DMS 273 (cell line): ENCODE results near the gene MEMO1.
"Not testable (repeated sequence)": the region's sequence is repeated elsewhere in the genome, so short reads cannot be mapped to it uniquely, and the experiment has no call there.

Source experiments
- DNase-seq: peaks from one replicate; lab custom pipeline; 2025; ENCODE audit not compliant: unreplicated experiment; lab: John Stamatoyannopoulos, UW

Gene MEMO1

DNA sequence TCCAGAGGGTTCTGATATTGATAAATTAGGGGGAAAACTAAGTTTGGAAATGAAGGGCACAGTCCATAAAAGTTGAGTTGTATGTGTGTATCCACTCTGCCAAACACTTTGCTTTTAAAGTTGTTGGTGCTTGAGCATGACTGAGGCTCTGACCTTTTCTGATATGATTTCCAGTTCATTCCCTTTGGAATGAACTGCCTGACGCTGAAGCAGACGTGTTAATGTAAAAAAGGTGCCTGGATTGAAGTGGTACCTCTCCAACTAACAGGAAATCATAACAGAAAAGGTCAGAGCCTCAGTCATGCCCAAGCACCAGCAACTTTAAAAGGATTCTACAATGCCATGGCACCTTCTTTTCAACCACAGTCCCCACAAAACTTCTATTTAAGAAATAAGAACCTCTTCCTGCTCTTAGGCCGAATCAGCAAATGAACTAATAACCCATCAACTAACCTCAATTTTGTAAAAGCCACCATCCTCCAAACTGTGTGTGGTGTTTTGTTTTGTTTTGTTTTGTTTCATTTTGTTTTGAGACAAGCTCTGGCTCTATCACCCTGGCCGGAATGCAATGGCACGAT is 52.6 kb downstream of the MEMO1 start:
- DNase-seq = no peak

DNA sequence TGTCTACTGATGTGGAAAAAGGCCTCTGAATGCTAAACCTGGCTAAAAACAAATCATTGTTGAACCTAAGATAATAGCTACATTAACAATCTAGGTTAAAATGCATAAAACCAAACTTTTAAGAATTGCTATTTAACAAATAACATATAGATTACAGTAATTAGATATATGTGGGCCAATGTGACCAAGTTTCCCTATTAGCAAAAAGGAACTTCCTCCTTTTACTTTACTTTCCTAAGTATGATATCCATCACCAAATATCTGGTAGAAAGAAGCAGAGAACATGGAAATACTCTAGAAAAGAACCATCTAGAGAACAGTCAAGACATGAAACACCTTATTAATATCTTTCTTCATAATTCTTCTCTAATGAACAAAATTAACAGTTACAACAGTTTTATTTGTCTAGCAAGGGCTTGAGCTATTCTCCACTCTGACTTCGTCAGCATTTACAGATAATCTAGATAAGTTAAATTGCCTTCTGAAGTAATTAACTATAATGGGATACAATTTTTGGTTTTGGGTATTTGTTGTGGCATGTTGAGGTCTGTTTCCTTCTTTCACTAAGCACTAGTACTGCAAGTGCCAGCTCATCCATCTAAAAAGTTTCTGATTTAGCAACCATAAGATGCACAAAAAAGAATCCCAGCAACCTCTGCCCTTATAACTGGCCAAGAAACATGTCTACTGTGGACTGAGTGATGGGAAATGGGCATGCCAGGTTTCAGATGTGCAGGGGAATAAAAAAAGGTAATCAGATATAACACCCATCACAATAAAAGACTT is 53.3 kb downstream of the MEMO1 start:
- DNase-seq = no peak

DNA sequence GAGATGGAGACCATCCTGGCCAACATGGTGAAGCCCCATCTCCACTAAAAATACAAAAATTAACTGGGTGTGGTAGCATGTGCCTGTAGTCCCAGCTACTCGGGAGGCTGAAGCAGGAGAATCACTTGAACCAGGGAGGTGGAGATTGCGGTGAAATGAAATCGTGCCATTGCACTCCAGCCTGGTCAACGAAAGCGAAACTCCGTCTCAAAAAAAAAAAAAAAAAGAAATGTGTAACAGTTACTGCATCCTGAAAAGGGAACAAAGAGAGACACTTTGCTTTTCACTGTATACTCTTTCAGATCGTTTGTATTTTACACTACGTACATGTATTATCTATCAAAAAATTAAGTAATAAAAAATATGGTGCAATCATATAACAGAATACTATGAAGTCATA is 53.9 kb downstream of the MEMO1 start:
- DNase-seq = not testable (repeated sequence)

DNA sequence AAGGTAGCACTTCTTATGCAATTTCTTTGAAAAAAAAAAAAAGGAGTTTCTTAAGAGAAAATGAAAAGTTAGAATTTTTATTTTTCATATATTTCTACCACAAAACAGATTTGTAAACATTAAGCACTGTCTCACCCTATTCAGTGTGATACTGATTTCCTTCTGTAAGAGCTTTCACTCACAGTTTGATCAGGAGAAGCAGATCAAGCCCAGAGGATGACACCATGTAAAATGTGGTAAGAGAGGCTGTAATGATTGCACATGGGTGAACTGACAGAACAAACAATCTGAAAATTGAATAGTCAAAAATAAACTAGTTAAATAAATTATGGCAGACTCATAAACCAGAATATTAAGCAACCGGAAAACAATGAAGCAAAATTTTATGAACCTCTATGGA is 54.5 kb downstream of the MEMO1 start:
- no peak for DNase-seq

DNA sequence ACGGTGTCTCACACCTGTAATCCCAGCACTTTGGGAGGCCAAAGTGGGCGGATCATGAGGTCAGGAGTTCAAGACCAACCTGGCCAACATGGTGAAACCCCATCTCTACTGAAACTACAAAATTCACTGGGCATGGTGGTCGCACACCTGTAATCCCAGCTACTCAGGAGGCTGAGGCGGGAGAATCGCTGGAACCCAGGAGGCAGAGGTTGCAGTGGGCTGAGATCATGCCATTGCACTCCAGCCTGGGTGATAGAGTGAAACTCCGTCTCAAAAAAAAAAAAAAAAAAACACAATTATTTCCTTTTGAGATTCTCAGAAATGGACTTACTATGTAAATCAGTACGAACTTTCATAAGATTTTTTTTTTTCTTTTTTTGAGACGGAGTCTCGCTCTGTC is 57.7 kb downstream of the MEMO1 start:
- not testable (repeated sequence) for DNase-seq

DNA sequence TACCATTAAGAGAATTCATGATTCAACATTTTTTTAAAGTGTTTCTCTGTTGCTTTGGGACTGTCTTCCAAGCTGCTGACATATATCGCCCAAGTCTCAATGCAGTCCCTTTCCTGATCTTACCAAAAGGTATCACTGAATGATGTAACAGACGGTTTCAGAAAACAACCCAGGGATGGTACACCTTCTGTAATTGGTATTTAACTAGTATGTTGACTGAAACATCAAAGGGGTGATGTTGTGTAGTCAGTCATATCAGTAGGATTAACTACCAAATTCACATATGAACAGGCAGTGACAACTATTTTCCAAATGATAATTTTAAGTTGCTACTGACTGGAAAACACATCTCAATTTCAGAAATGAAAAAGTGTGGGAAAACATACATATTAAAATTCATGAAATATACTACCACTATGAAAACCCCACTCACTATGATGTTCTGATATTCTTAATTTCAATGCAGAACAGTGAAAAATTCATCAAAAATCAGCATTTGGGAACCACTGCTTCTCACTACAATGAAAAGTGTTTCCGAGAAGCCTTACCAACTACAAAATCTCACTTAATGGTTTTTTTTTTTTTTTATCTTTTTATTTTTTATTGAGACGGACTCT is 59.8 kb downstream of the MEMO1 start:
- DNase-seq = no peak

DNA sequence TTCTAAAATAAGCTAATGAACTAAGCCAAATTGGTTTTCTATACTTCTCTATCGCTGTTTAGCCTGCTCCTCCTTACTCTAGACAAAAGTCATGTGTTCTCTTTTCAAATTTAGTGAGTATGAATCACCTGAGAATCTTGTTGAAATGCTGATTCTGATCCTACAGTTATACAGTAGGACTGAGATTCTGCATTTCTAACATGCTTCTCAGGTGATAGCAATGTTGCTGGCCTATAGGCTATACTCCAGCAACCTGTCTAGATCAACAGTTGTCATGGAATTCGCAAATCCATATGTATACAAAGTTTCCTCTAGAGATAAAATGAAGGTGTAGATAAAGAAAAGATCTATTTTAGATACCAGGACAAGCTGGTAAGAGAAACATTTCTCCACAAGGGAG is 62.9 kb downstream of the MEMO1 start:
- no peak for DNase-seq

DNA sequence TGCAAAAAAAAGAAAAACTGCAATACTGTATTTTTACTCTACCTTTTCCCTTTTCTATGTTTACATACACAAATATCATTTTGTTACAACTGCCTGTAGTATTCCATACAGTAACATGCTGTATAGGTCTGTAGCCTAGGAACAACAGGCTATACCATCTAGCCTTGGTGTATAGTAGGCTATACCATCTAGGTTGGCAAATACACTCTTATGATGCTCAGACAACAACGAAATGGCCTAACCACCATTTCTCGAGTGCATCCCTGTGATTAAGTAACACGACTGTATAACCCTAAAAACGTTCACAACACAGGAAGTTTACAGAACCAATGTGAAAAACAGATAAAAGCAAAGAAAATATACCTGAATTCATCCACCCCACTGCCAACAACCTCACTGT is 64.0 kb downstream of the MEMO1 start:
- no peak for DNase-seq

DNA sequence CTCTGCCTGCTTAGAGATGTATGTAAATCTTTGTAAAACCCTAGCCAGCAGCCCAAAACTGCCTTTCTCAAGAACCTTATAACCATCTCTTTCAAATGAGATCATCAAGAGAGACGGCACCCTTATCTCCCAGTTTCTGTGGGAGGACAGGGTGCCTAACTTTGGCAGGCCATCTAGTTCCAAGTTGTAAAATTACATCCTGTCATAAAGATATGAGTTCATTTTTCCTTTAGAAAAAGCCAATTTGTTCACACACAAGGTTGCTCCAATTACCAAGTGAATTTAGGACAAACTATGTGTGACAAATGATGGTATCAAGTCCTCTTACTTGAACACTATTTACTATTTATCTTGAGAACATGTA is 65.3 kb downstream of the MEMO1 start:
- no peak for DNase-seq

DNA sequence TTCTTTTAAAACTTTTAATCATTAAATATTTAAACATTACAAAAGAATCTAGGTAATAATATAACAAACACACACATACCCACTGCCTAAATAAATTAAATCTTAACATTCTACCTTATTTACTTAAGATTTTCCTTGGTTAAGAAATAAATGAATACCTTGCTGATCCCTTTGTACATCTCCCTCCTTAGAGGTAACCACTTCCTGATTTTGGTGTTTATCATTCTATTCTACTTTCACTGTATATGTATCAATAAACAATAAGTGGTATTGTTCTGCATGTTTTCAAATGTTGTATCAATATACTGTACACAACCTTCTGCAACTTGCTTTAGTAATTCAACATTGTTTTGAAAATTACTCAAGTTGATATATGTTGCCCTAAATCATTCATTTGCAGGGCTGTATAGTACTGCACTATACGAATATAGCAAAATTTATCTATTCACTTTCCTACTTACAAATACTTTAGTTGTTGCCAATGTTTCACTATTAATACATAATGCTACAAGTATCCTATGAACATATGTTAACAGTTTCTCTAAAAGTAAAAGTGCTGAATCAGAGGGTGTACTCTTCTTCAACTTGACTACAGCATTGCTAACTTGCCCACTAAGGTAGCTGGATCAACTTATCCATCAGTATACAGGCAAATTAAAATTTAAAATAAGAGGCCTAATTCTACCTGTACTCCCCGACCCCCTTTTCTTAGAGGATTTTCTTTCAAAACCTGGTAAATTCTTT is 65.8 kb downstream of the MEMO1 start:
- DNase-seq = no peak

DNA sequence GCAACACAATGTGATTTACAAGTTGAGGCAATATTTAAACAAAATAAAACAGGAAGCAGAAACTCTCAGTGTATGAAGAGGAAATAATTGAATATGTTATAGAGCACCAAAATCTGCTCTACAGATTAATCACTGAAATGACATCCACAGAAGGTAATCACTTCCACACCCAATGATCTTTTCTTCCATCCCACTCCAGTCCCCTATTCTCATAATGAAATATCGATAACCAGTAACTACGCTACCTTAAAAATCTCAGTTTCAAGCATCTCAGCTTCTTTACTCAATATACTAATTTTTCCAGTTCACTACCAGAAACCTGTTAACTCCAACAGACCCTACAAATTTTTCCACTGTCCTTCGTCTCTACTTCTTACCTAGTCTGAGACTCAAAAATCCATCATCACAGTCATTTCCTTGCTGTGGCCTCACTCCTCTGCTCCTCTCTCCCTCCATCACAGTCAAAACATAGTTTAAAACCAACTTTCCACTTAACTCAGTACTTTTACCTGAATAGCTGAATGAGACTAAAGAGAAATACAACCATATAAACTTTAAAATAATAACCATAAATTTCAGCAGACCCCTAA is 67.1 kb downstream of the MEMO1 start:
- DNase-seq = no peak

DNA sequence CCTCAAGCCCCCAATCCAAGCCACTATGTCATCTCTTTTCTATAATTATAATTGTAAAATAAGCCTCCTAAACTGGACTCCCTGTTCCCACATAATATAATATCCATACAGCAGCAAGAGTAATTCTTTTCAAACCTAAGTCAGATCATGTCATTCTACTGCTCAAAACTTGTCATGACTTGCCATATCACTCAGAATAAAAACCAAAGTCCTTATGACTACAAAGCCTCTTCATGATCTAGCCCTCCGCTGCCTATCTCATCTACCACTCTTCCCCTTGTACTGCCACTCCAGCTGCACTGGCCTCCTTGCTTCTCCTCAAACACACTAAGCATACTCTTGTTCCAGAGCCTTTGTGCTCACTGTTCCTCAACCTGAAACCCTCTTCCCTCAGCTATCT is 69.9 kb downstream of the MEMO1 start:
- DNase-seq = no peak

DNA sequence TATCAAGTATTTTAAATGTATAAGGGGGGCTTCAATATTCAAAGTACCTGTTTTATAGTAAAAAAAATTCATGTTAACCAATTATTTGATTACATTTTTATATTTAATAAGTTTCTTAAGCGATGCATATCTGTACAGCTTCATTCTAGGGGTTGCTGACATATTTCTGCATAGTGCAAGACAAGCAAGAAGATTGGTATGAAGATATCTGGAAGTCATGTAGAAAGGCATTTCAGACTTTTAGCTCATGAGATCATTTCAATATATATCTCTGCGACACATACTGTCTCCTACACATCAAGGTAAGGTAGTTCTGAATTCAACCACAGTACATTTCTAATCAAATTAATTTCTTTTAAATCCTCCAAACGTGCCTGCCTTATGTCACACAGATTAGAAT is 73.1 kb downstream of the MEMO1 start:
- DNase-seq = no peak

DNA sequence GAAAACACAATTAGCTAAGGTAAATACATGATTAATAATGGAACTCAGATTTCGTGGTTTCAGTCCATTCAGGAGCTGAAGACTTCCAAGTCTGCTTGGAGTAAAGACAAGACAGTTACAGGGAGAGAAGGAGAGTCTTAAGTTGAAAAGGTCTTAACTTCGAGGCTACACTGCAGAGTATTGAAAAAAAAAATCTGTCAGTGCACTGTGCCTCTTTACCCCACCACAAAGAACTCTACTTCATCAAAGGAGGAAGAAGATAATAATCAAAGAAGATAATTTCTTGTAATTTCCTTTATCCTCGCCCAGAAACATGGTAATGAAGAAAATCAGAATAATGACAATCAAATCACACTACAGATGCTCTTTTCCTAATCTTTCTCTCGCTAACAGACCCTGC is 75.4 kb downstream of the MEMO1 start:
- DNase-seq = no peak

DNA sequence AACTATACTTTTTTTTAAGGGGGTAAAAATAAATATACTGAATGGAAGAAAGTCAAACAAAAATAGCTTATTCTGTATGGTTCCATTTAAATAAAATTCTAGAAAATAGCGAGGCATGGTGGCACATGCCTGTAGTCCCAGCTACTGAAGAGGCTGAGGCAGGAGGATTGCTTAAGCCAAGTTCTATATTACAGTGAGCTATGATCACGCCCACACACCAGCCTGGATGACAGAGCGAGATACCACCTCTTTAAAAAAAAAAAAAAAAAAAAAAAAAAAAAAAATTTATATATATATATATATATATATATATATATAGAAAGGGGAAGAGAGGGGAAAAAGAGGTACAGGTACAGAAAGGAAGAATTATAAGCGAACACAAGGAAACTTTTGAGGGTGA is 77.7 kb downstream of the MEMO1 start:
- DNase-seq = no peak

DNA sequence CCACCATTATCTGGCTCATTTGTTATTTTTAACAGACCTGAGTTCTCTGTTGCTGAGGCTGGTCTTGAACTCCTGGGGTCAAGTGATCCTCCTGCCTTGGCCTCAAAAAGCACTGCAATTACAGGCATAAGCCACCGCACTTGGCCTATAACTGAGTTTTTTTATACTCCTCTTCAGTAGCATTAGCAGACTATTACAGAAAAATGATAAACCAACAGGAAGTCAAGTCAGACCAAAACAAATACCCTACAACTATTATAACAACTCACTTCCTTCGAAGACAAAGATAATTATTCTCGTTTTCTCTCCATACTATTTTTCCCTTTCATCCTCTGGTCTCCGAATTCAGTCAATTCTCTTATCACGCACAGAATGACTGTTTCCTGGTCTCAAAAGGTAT is 78.2 kb downstream of the MEMO1 start:
- no peak for DNase-seq

DNA sequence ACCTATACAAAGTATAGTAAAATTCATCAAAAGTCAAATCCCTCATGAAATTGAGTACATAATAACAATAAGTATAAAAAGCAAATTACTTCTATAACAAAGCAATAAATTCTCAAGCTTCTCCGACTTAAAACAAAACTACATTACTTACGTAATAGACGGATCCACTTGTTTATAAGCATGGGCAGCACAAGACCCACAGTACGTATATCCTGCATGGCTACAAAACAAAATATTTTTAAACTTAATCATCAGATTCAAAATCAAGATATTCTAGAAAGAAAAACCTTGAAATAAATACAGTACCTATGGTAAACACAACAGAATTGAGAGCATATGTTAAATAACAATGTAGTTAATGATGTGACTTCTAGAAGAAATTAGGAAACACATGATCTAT is 78.9 kb downstream of the MEMO1 start:
- DNase-seq = no peak

DNA sequence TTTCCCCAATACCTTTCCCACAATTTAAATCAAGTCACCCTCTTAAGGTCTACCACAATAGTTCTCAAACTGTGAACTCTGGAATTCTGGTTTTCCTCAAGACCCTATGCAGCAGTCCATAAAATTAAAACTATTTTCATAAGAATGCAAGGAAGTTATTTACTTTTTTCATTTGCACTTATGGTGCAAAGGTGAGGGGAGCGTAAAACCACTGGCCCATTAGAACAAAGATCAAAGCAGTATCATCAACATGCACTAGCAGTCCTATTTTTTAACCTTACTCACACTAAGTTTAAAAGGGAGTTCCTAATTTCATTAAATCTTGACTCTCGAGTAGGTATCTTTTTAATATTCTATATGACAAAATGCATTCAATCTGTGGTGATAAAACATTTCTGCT is 85.3 kb downstream of the MEMO1 start:
- DNase-seq = no peak

DNA sequence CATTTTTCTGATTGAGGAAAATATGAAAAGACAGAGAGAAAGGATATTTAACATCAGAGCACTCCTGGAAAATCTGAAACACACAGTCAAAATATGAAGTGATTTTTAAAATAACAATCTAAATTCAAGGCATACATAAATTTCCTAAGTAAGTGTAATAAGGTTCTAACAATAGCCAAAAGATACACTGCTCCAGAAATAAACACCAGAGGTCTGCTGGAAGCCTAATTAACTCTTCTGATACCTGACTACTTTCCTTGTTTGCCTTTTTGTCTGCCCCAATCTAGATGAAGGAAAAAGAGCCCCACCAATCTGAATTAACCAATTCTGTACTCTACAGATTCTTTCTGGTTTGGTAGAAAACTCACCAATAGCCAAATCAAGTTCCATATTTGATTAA is 87.1 kb downstream of the MEMO1 start:
- no peak for DNase-seq

DNA sequence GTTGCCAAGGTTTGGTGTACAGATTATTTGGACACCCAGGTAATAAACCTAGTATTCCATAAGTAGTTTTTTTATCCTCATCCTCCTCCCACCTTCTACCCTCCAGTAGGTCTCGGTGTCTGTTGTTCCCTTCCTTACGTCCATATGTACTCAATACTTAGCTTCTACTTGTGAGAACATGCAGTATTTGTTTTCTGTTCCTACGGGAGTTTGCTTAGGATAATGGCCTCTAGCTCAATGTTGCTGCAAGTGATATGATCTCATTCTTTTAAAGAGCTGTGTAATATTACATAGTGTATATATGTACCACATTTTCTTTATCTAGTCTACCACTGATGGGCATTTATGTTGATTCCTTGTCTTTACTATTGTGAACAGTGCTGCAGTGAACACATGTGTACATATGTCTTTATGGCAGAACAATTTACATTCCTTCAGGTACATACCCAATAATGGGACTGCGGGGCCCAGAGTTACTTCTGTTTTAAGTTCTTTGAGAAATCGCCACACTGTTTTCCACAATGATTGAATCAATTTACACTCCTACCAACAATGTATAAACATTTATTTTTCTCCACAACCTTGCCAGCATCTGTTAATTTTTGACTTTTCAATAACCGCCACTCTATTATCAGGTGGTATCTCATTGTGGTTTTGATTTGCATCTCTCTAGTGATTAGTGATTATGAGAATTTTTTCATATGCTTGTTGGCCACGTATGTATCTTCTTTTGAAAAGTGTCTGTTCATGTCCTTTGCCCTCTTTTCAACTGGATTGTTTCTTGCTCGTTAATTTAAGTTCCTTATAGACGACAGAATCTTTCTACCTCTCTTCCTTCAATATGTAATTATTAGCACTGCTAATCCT is 88.0 kb downstream of the MEMO1 start:
- no peak for DNase-seq

DNA sequence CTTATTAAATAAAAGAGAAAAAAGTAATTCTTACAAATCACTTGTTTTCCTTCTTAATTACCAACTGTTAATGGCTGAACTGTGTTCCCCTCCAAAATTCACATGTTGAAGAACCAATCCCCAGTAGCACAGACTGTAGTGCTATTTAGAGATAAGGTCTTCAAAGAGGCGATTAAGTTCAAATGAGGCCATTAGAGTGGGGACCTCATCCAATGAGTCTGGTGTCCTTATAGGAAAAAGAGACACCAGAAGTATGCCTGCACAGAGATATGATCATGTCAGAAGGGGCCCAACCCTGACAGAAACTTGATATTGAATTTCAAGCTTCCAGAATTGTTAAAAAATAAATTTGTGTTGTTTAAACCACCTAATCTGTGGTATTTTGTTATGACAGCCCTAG is 89.8 kb downstream of the MEMO1 start:
- no peak for DNase-seq
